Stimulated activated naive CD4-positive, alpha-beta T cell treated with Interleukin-2 at 50 U/mL for 16 hours (primary cell): ENCODE results near the gene IQCF2.
"Not testable (repeated sequence)": the region's sequence is repeated elsewhere in the genome, so short reads cannot be mapped to it uniquely, and the experiment has no call there.

ENCODE experiments used
- DNase-seq: peaks from one replicate; lab custom pipeline; 2025; lab: John Stamatoyannopoulos, UW

The IQCF2 gene

GRCh38 chr3:51879937-51880336 is 18.5 kb downstream of the IQCF2 start:
- DNase-seq: no peak

GRCh38 chr3:51886447-51886846 is 25.0 kb downstream of the IQCF2 start:
- no peak for DNase-seq

GRCh38 chr3:51887620-51888019 is 26.2 kb downstream of the IQCF2 start:
- no peak for DNase-seq

GRCh38 chr3:51888463-51889105 is 27.2 kb downstream of the IQCF2 start:
- no peak for DNase-seq

GRCh38 chr3:51891242-51892039 is 30.0 kb downstream of the IQCF2 start:
- no peak for DNase-seq

GRCh38 chr3:51894391-51894790 is 33.0 kb downstream of the IQCF2 start:
- no peak for DNase-seq

GRCh38 chr3:51894939-51895338 is 33.5 kb downstream of the IQCF2 start:
- DNase-seq: no peak

GRCh38 chr3:51896607-51897305 is 35.3 kb downstream of the IQCF2 start:
- DNase-seq: no peak

GRCh38 chr3:51897391-51897790 is 36.0 kb downstream of the IQCF2 start:
- no peak for DNase-seq

GRCh38 chr3:51900043-51900442 is 38.6 kb downstream of the IQCF2 start:
- DNase-seq: not testable (repeated sequence)

- peak; percentile 49 for DNase-seq
These were observed 40.9 kb downstream of the IQCF2 start for GRCh38 chr3:51902361-51902760.

- DNase-seq: no peak
These were observed 42.8 kb downstream of the IQCF2 start for GRCh38 chr3:51904034-51904823.

- DNase-seq: no peak
These were observed 46.6 kb downstream of the IQCF2 start for GRCh38 chr3:51908026-51908425.
